DOHH2 (cell line): ENCODE measurements around the gene TTYH2.

Experiments used
- EZH2phosphoT487 ChIP-seq: fragments of 200-600 bp; sonication (generic); IDR thresholded peaks from 2 replicates; pipeline ENCODE4 v1.6.1; 2017; ENCODE audit warnings: borderline replicate concordance, mild to moderate bottlenecking, antibody characterized with exemption, low read length, moderate library complexity, mixed read lengths
- TF ChIP-seq, protein P1 (sequence below): fragments of 200-600 bp; sonication (generic); IDR thresholded peaks from one replicate; pipeline ENCODE4 v1.5.1; 2014; ENCODE audit warnings: antibody characterized with exemption, mild to moderate bottlenecking, low read depth, low read length; ENCODE audit not compliant: poor library complexity, severe bottlenecking

- TF ChIP-seq, protein P1, sequence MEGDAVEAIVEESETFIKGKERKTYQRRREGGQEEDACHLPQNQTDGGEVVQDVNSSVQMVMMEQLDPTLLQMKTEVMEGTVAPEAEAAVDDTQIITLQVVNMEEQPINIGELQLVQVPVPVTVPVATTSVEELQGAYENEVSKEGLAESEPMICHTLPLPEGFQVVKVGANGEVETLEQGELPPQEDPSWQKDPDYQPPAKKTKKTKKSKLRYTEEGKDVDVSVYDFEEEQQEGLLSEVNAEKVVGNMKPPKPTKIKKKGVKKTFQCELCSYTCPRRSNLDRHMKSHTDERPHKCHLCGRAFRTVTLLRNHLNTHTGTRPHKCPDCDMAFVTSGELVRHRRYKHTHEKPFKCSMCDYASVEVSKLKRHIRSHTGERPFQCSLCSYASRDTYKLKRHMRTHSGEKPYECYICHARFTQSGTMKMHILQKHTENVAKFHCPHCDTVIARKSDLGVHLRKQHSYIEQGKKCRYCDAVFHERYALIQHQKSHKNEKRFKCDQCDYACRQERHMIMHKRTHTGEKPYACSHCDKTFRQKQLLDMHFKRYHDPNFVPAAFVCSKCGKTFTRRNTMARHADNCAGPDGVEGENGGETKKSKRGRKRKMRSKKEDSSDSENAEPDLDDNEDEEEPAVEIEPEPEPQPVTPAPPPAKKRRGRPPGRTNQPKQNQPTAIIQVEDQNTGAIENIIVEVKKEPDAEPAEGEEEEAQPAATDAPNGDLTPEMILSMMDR: no peak
- TF ChIP-seq EZH2phosphoT487: no peak
These were observed 48.8 kb upstream of the TTYH2 start for GRCh38 chr17:74164446-74165045.
